ENCODE results near the gene FARSA.
"Not testable (repeated sequence)": the region's sequence is repeated elsewhere in the genome, so short reads cannot be mapped to it uniquely, and the experiment has no call there.

Gene FARSA

GRCh38 chr19:12933287-12934072 is at the start of gene FARSA:
TSS of gene FARSA (minus strand) at chr19:12933711. CDS start at chr19:12933696, 15 bp downstream.
- Histone ChIP-seq H3K27ac (ENCODE audit: low read depth, low read length) (peak within 1 kb of the TSS; percentile 59), H3K4me3 (ENCODE audit: low read depth in 1 of 2, low read length in 2 of 2) (peak within 1 kb of the TSS; percentile 99 to 100), H3K9ac (ENCODE audit: low read depth in 1 of 2, low read length in 2 of 2) (peak within 1 kb of the TSS; percentile 86 to 98), H3K4me1 (ENCODE audit: control insufficient read depth in 1 of 2, insufficient read depth in 2 of 2, low read length in 2 of 2) (peaks cover 20 to 27% of the 10 kb centered on the region in 2 donors), H3K36me3 (ENCODE audit: control insufficient read depth in 1 of 2, insufficient read depth in 2 of 2, low read length in 2 of 2) (peaks cover 11 to 24% of the 10 kb centered on the region in 2 donors), H3K9me3 (ENCODE audit: control insufficient read depth in 1 of 2, low read length in 2 of 2) (no peaks in the 10 kb centered on the region), H3K27me3 (ENCODE audit: control insufficient read depth in 1 of 2, insufficient read depth in 2 of 2, low read length in 2 of 2) (no peaks in the 10 kb centered on the region)

GRCh38 chr19:12983091-12983490 is 49.6 kb upstream of the FARSA start:
- no peak overlapping the region for H3K4me3 ChIP-seq (ENCODE audit: low read depth in 1 of 2, low read length in 2 of 2)
- H3K27ac ChIP-seq (ENCODE audit: low read depth, low read length), result no peak overlapping the region
- peaks cover 5 to 6% of the 10 kb centered on the region in 2 donors for H3K27me3 ChIP-seq (ENCODE audit: control insufficient read depth in 1 of 2, insufficient read depth in 2 of 2, low read length in 2 of 2)
- H3K9ac ChIP-seq (ENCODE audit: low read depth in 1 of 2, low read length in 2 of 2), result no peak overlapping the region
- no peaks in the 10 kb centered on the region for H3K36me3 ChIP-seq (ENCODE audit: control insufficient read depth in 1 of 2, insufficient read depth in 2 of 2, low read length in 2 of 2)
- H3K9me3 ChIP-seq (ENCODE audit: control insufficient read depth in 1 of 2, low read length in 2 of 2), result no peaks in the 10 kb centered on the region
- peaks cover 21 to 23% of the 10 kb centered on the region in 2 donors for H3K4me1 ChIP-seq (ENCODE audit: control insufficient read depth in 1 of 2, insufficient read depth in 2 of 2, low read length in 2 of 2)

GRCh38 chr19:12982648-12983047 is 49.1 kb upstream of the FARSA start:
- H3K4me3 ChIP-seq (ENCODE audit: low read depth in 1 of 2, low read length in 2 of 2), result no peak overlapping the region
- no peak overlapping the region for H3K9ac ChIP-seq (ENCODE audit: low read depth in 1 of 2, low read length in 2 of 2)
- H3K27ac ChIP-seq (ENCODE audit: low read depth, low read length), result no peak overlapping the region
- no peaks in the 10 kb centered on the region for H3K36me3 ChIP-seq (ENCODE audit: control insufficient read depth in 1 of 2, insufficient read depth in 2 of 2, low read length in 2 of 2)
- H3K9me3 ChIP-seq (ENCODE audit: control insufficient read depth in 1 of 2, low read length in 2 of 2), result no peaks in the 10 kb centered on the region
- H3K4me1 ChIP-seq (ENCODE audit: control insufficient read depth in 1 of 2, insufficient read depth in 2 of 2, low read length in 2 of 2), result peaks cover 21 to 23% of the 10 kb centered on the region in 2 donors
- H3K27me3 ChIP-seq (ENCODE audit: control insufficient read depth in 1 of 2, insufficient read depth in 2 of 2, low read length in 2 of 2), result peaks cover 5 to 6% of the 10 kb centered on the region in 2 donors

GRCh38 chr19:12979974-12980373 is 46.5 kb upstream of the FARSA start:
- no peak overlapping the region for H3K4me3 ChIP-seq (ENCODE audit: low read depth in 1 of 2, low read length in 2 of 2)
- H3K27me3 ChIP-seq (ENCODE audit: control insufficient read depth in 1 of 2, insufficient read depth in 2 of 2, low read length in 2 of 2), result peaks cover 5 to 9% of the 10 kb centered on the region in 2 donors
- H3K36me3 ChIP-seq (ENCODE audit: control insufficient read depth in 1 of 2, insufficient read depth in 2 of 2, low read length in 2 of 2), result no peaks in the 10 kb centered on the region
- no peaks in the 10 kb centered on the region for H3K9me3 ChIP-seq (ENCODE audit: control insufficient read depth in 1 of 2, low read length in 2 of 2)
- H3K4me1 ChIP-seq (ENCODE audit: control insufficient read depth in 1 of 2, insufficient read depth in 2 of 2, low read length in 2 of 2), result peaks cover 12% of the 10 kb centered on the region in 2 donors
- no peak overlapping the region for H3K27ac ChIP-seq (ENCODE audit: low read depth, low read length)
- no peak overlapping the region for H3K9ac ChIP-seq (ENCODE audit: low read depth in 1 of 2, low read length in 2 of 2)

GRCh38 chr19:12976109-12976508 is 42.6 kb upstream of the FARSA start:
- not testable (repeated sequence) for H3K9me3 ChIP-seq (ENCODE audit: control insufficient read depth in 1 of 2, low read length in 2 of 2); H3K36me3 ChIP-seq (ENCODE audit: control insufficient read depth in 1 of 2, insufficient read depth in 2 of 2, low read length in 2 of 2); H3K9ac ChIP-seq (ENCODE audit: low read depth in 1 of 2, low read length in 2 of 2); H3K4me1 ChIP-seq (ENCODE audit: control insufficient read depth in 1 of 2, insufficient read depth in 2 of 2, low read length in 2 of 2); H3K27me3 ChIP-seq (ENCODE audit: control insufficient read depth in 1 of 2, insufficient read depth in 2 of 2, low read length in 2 of 2); H3K4me3 ChIP-seq (ENCODE audit: low read depth in 1 of 2, low read length in 2 of 2); H3K27ac ChIP-seq (ENCODE audit: low read depth, low read length)

- Histone ChIP-seq H3K9me3 (ENCODE audit: control insufficient read depth in 1 of 2, low read length in 2 of 2) (no peaks in the 10 kb centered on the region), H3K27ac (ENCODE audit: low read depth, low read length) (no peak overlapping the region), H3K9ac (ENCODE audit: low read depth in 1 of 2, low read length in 2 of 2) (no peak overlapping the region), H3K4me3 (ENCODE audit: low read depth in 1 of 2, low read length in 2 of 2) (no peak overlapping the region), H3K27me3 (ENCODE audit: control insufficient read depth in 1 of 2, insufficient read depth in 2 of 2, low read length in 2 of 2) (peaks cover 0 to 7% of the 10 kb centered on the region in 2 donors), H3K36me3 (ENCODE audit: control insufficient read depth in 1 of 2, insufficient read depth in 2 of 2, low read length in 2 of 2) (no peaks in the 10 kb centered on the region), H3K4me1 (ENCODE audit: control insufficient read depth in 1 of 2, insufficient read depth in 2 of 2, low read length in 2 of 2) (no peaks in the 10 kb centered on the region)
Measured at GRCh38 chr19:12975221-12975741, 41.8 kb upstream of the FARSA start.

- no peaks in the 10 kb centered on the region for H3K9me3 ChIP-seq (ENCODE audit: control insufficient read depth in 1 of 2, low read length in 2 of 2)
- no peak overlapping the region for H3K9ac ChIP-seq (ENCODE audit: low read depth in 1 of 2, low read length in 2 of 2)
- no peaks in the 10 kb centered on the region for H3K4me1 ChIP-seq (ENCODE audit: control insufficient read depth in 1 of 2, insufficient read depth in 2 of 2, low read length in 2 of 2)
- peaks cover 0 to 7% of the 10 kb centered on the region in 2 donors for H3K27me3 ChIP-seq (ENCODE audit: control insufficient read depth in 1 of 2, insufficient read depth in 2 of 2, low read length in 2 of 2)
- no peaks in the 10 kb centered on the region for H3K36me3 ChIP-seq (ENCODE audit: control insufficient read depth in 1 of 2, insufficient read depth in 2 of 2, low read length in 2 of 2)
- H3K4me3 ChIP-seq (ENCODE audit: low read depth in 1 of 2, low read length in 2 of 2), result no peak overlapping the region
- no peak overlapping the region for H3K27ac ChIP-seq (ENCODE audit: low read depth, low read length)
Measured at GRCh38 chr19:12974301-12975220, 41.0 kb upstream of the FARSA start.

- Histone ChIP-seq H3K4me1 (ENCODE audit: control insufficient read depth in 1 of 2, insufficient read depth in 2 of 2, low read length in 2 of 2) (no peaks in the 10 kb centered on the region), H3K36me3 (ENCODE audit: control insufficient read depth in 1 of 2, insufficient read depth in 2 of 2, low read length in 2 of 2) (no peaks in the 10 kb centered on the region), H3K9ac (ENCODE audit: low read depth in 1 of 2, low read length in 2 of 2) (no peak overlapping the region), H3K27ac (ENCODE audit: low read depth, low read length) (no peak overlapping the region), H3K27me3 (ENCODE audit: control insufficient read depth in 1 of 2, insufficient read depth in 2 of 2, low read length in 2 of 2) (peaks cover 0 to 7% of the 10 kb centered on the region in 2 donors), H3K4me3 (ENCODE audit: low read depth in 1 of 2, low read length in 2 of 2) (no peak overlapping the region), H3K9me3 (ENCODE audit: control insufficient read depth in 1 of 2, low read length in 2 of 2) (no peaks in the 10 kb centered on the region)
Measured at GRCh38 chr19:12973236-12973635, 39.7 kb upstream of the FARSA start.

GRCh38 chr19:12970070-12970820 is 36.7 kb upstream of the FARSA start:
- no peak overlapping the region for H3K4me3 ChIP-seq (ENCODE audit: low read depth in 1 of 2, low read length in 2 of 2)
- peaks cover 0 to 4% of the 10 kb centered on the region in 2 donors for H3K27me3 ChIP-seq (ENCODE audit: control insufficient read depth in 1 of 2, insufficient read depth in 2 of 2, low read length in 2 of 2)
- peaks cover 0 to 3% of the 10 kb centered on the region in 2 donors for H3K4me1 ChIP-seq (ENCODE audit: control insufficient read depth in 1 of 2, insufficient read depth in 2 of 2, low read length in 2 of 2)
- no peaks in the 10 kb centered on the region for H3K9me3 ChIP-seq (ENCODE audit: control insufficient read depth in 1 of 2, low read length in 2 of 2)
- H3K36me3 ChIP-seq (ENCODE audit: control insufficient read depth in 1 of 2, insufficient read depth in 2 of 2, low read length in 2 of 2), result no peaks in the 10 kb centered on the region
- H3K9ac ChIP-seq (ENCODE audit: low read depth in 1 of 2, low read length in 2 of 2), result no peak overlapping the region
- no peak overlapping the region for H3K27ac ChIP-seq (ENCODE audit: low read depth, low read length)

Data from duodenal mucosa (tissue), 2 donors.